Motor neuron (in vitro differentiated cells): Measurements from ENCODE around the gene ZBTB16. TPM values are rescaled to one million over a fixed set of nuclear protein-coding genes. Genes with fewer than 3 reads are reported as not detected.

ENCODE experiments used
- ATAC-seq, 8 experiments: fragments of 200-7000 bp; cut with Tn5 transposase; replicated peaks in 6 of 8; 2 replicates each; pipeline ENCODE4 v1.8.0; 2021; ENCODE audit warnings: mild to moderate bottlenecking in 8 of 8, moderate library complexity in 8 of 8
- H3K27ac ChIP-seq, 2 donors: fragments of 250-450 bp; sonication (Bioruptor Pico); 2 replicates each; pipeline ENCODE4 v1.9.0; 2021; ENCODE audit warnings: antibody characterized with exemption in 2 of 2, mild to moderate bottlenecking in 2 of 2, moderate library complexity in 1 of 2
- H3K4me1 ChIP-seq, 2 donors: fragments of 250-450 bp; sonication (Bioruptor Pico); replicated peaks in 1 of 2; 2 replicates each; pipeline ENCODE4 v1.6.1; 2021; ENCODE audit warnings: antibody characterized with exemption in 2 of 2, mild to moderate bottlenecking in 2 of 2, moderate library complexity in 1 of 2
- H3K4me3 ChIP-seq, 5 donors: fragments of 250-450 bp; sonication (Bioruptor Pico); 2 replicates each; pipeline ENCODE4 v1.9.0; 2021; ENCODE audit warnings: antibody characterized with exemption in 5 of 5, mild to moderate bottlenecking in 5 of 5, moderate library complexity in 4 of 5
- WGBS, 10 experiments: fragments of 450-650 bp; shearing (Covaris generic); methylation state at CpG; one replicate each; pipeline ENCODE4 v1.0.0; 2022; 5-methylcytosine and 5-hydroxymethylcytosine counted together
- in situ Hi-C, 9 experiments: fragments of 400-800 bp; cut with MboI; loops; one replicate each; pipeline ENCODE4 v1.15.0; 2021; ENCODE audit warnings: low sequenced_read_pairs in 9 of 9, low pct_unique_long_range_greater_than_20kb in 2 of 9; ENCODE audit not compliant: unreplicated experiment in 9 of 9
- total RNA-seq, 8 experiments: library from RNA; unstranded; fragments of 300-600 nt; gene quantifications; 2 replicates each; pipeline versions ENCODE4 v1.2.3 to v1.2.4, GENCODE V29; 2022

ZBTB16 gene
- total RNA-seq, 8 experiments from 2014 or later: 0.07 to 26.6 (median 7.3) TPM; not detected in 1

- no peak overlapping the region for H3K27ac ChIP-seq
- in situ Hi-C loops: no loop called here
- WGBS, 10 experiments: 66 to 100% (median 89%) methylated on average over 1 to 6 of the region's 7 CpGs; no CpG with 5 or more reads in 4 of the 10 experiments
- no peak overlapping the region for H3K4me3 ChIP-seq
- no peak for ATAC-seq
- H3K4me1 ChIP-seq: peaks cover 16 to 21% of the 10 kb centered on the region in 2 donors
Observed at GRCh38 chr11:114187173-114187572, 127.7 kb downstream of the ZBTB16 start.

- in situ Hi-C loops: no loop called here
- H3K27ac ChIP-seq: no peak overlapping the region
- H3K4me3 ChIP-seq: no peak overlapping the region
- ATAC-seq: no peak
- WGBS, 10 experiments: 19 to 100% (median 69%) methylated on average over 1 to 3 of the region's 3 CpGs; no CpG with 5 or more reads in 2 of the 10 experiments
- H3K4me1 ChIP-seq: peaks cover 9 to 12% of the 10 kb centered on the region in 2 donors
Observed at GRCh38 chr11:114188851-114189570, 129.5 kb downstream of the ZBTB16 start.

GRCh38 chr11:114190630-114191029 lies 131.1 kb downstream of the ZBTB16 start:
- Histone ChIP-seq H3K4me3 (no peak overlapping the region), H3K27ac (no peak overlapping the region), H3K4me1 (peaks cover 17 to 19% of the 10 kb centered on the region in 2 donors)
- in situ Hi-C loops: no loop called here
- ATAC-seq: no peak
- 50 to 100% (median 84%) methylated on average over 1 to 3 of the region's 4 CpGs; no CpG with 5 or more reads in 6 of the 10 experiments for WGBS, 10 experiments

- peaks cover 21 to 22% of the 10 kb centered on the region in 2 donors for H3K4me1 ChIP-seq
- in situ Hi-C loops: no loop called here
- no peak overlapping the region for H3K27ac ChIP-seq
- H3K4me3 ChIP-seq: no peak overlapping the region
- WGBS, 10 experiments: 40 to 100% (median 92%) methylated on average over 1 to 2 of the region's 2 CpGs; no CpG with 5 or more reads in 3 of the 10 experiments
- no peak for ATAC-seq
Observed at GRCh38 chr11:114191893-114192292, 132.4 kb downstream of the ZBTB16 start.

GRCh38 chr11:114192841-114193389 lies 133.4 kb downstream of the ZBTB16 start:
- in situ Hi-C loops: no loop called here
- 20 to 73% (median 62%) methylated on average over 1 to 3 of the region's 4 CpGs; no CpG with 5 or more reads in 4 of the 10 experiments for WGBS, 10 experiments
- H3K27ac ChIP-seq: peak overlapping the region in 1 of 2 donors; percentile 31

GRCh38 chr11:114193730-114194679 lies 134.5 kb downstream of the ZBTB16 start:
- in situ Hi-C loops: no loop called here
- Histone ChIP-seq H3K27ac (no peak overlapping the region), H3K4me1 (peaks cover 42 to 43% of the 10 kb centered on the region in 2 donors), H3K4me3 (no peak overlapping the region)
- WGBS, 10 experiments: 27 to 100% (median 73%) methylated on average over 1 to 7 of the region's 10 CpGs
- no peak for ATAC-seq

More at GRCh38 chr11:114192841-114193389, 133.4 kb downstream of the ZBTB16 start:
- Histone ChIP-seq H3K4me3 (no peak overlapping the region), H3K4me1 (peaks cover 31 to 32% of the 10 kb centered on the region in 2 donors)
- ATAC-seq: peak in 2 of 8 experiments; percentile 11 to 18

- peaks cover 42 to 43% of the 10 kb centered on the region in 2 donors for H3K4me1 ChIP-seq
- ATAC-seq: no peak
- in situ Hi-C loops: no loop called here
- WGBS, 10 experiments: 20 to 84% (median 59%) methylated on average over 1 to 4 of the region's 4 CpGs
- H3K4me3 ChIP-seq: no peak overlapping the region
- H3K27ac ChIP-seq: no peak overlapping the region
Observed at GRCh38 chr11:114194702-114195101, 135.2 kb downstream of the ZBTB16 start.

- Histone ChIP-seq H3K4me3 (no peak overlapping the region), H3K27ac (no peak overlapping the region), H3K4me1 (peaks cover 42 to 43% of the 10 kb centered on the region in 2 donors)
- 24 to 80% (median 63%) methylated on average over 1 to 3 of the region's 4 CpGs; no CpG with 5 or more reads in 3 of the 10 experiments for WGBS, 10 experiments
- no peak for ATAC-seq
- in situ Hi-C loops: no loop called here
Observed at GRCh38 chr11:114195151-114195550, 135.6 kb downstream of the ZBTB16 start.

- in situ Hi-C loops: no loop called here
- no peak for ATAC-seq
- Histone ChIP-seq H3K4me1 (peaks cover 43 to 47% of the 10 kb centered on the region in 2 donors), H3K27ac (no peak overlapping the region), H3K4me3 (no peak overlapping the region)
- WGBS, 10 experiments: 61 to 100% (median 100%) methylated on average over 1 to 2 of the region's 5 CpGs; no CpG with 5 or more reads in 2 of the 10 experiments
Observed at GRCh38 chr11:114195981-114196731, 136.6 kb downstream of the ZBTB16 start.

GRCh38 chr11:114196997-114197703 lies 137.6 kb downstream of the ZBTB16 start:
- Histone ChIP-seq H3K4me3 (no peak overlapping the region), H3K4me1 (peaks cover 44 to 51% of the 10 kb centered on the region in 2 donors), H3K27ac (peak overlapping the region in 1 of 2 donors; percentile 50)
- in situ Hi-C loops: no loop called here
- peak in 2 of 8 experiments; percentile 5 to 12 for ATAC-seq
- WGBS, 10 experiments: 41 to 86% (median 63%) methylated on average over 2 to 4 of the region's 7 CpGs; no CpG with 5 or more reads in 4 of the 10 experiments

GRCh38 chr11:114197799-114198500 lies 138.4 kb downstream of the ZBTB16 start:
- Histone ChIP-seq H3K27ac (peak overlapping the region; percentile 50 to 62), H3K4me3 (no peak overlapping the region), H3K4me1 (peaks cover 43 to 49% of the 10 kb centered on the region in 2 donors)
- in situ Hi-C loops: no loop called here
- peak; percentile 36 to 92 (median 86) for ATAC-seq
- 0 to 14% (median 4%) methylated on average over 1 to 8 of the region's 10 CpGs; no CpG with 5 or more reads in 3 of the 10 experiments for WGBS, 10 experiments
